Measurements from ENCODE around the gene TMEM51. TPM values are rescaled to one million over a fixed set of nuclear protein-coding genes. Genes with fewer than 3 reads are reported as not detected.
"Not testable (repeated sequence)": the region's sequence is repeated elsewhere in the genome, so short reads cannot be mapped to it uniquely, and the experiment has no call there.

TMEM51 gene
- total RNA-seq, 1 donor from 2014 or later = 2.4 TPM

DNA sequence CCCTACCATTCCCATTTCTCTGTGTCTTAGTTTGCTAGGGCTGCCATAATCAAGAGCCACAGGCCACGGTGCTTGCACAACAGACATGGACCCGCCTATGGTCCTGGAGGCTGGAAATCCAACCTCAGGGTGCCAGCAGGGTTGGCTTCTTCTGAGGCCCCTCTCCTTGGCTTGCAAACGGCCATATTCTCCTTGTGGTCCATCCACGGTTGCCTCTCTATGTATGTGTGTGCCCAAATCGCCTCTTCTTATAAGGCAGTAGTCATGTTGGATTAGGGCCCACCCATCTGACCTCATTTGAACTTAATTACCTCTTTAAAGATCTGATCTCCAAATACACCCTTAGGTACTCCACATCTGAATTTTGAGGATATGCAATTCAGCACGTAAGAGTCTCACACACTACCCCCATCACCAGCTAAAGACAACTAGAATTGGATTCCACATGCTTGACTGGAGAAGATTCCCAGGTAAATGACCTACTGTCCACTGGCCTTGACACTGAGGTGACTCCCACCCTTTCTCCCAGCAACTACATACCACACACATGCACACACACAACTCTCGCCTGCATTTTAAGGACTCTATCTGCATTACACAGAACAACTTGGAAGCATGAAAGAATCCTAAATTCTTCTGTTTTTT lies 28.3 kb upstream of the TMEM51 start:
- no peak for DNase-seq (ENCODE audit: low spot score)
- ATAC-seq = no peak

DNA sequence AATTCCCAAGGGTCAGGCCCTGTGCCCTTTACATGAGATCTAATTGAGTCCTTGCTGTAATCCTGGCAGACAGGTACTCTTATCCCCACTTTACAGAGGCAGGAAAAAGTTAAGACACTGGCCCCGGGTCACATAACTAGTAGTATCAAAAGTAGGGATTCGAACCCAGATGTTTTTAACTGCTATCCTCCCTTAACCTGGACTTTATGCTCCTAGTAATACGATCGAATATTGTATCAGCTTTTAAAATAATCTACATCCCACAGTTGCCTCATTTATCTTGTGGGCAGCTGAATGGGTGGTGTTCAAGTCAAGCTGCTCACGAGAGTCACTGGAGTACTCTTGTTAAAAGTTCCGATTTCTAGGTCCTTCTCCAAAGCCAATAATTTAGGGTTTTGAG lies 25.5 kb upstream of the TMEM51 start:
- DNase-seq (ENCODE audit: low spot score) = no peak
- no peak for ATAC-seq

DNA sequence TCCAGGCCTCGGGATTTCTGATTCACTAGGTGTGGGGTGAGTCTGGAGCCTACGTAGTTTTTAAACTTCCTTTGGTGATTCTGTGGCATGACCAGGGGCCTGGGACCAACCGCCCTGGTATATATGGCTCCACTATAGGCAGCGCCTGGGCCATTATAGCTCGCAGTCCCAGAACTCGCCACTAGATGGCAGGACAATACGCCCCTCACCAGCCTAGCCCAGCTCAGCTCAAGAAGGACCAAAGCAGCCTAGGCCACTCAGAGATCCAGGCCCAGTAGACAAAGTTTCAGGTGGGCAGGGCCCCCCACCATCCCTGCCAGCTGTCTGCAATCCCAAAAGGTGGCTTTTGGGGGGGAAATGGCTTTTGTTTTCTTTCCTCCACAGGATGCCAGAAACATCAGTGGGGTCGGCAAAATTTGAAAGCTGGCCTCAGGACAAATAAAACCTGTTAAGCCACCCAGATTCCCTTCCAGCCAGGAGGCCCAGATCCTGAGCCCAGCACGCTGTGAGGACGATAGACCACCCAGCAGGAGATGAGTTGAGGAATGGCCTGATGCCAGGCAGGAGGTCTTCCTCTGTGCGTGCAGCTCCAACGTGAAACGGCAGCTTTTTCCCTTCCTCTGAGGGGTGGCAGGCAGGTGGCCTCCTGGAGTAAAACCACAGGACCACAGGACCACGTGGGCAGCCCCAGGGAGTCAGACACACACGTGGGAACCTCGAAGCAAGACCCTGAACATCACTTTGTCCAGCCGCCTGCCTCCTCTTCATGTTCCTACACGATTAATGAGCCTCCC lies 24.8 kb upstream of the TMEM51 start:
- DNase-seq (ENCODE audit: low spot score) (peak; percentile 72), ATAC-seq (peak; percentile 98)

DNA sequence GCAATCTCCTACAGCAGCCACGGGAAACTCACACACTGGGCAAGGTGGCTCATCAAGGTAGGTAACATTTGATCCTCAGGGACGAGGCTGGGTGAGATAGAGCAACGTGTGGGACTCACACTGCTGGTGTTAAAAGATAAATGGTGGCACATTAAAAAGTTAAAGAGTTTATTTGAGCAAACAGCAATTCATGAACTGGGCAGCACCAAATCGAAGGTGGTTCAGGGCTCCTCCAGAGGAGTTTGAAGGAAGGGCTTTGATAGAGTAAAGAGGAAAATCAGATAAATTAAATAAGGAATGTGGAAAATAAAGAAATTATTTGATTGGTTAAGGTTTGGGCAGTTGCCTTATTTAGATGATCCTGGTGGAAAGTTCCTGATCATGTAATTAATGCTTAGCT lies 23.6 kb upstream of the TMEM51 start:
- ATAC-seq = no peak
- DNase-seq (ENCODE audit: low spot score) = no peak

DNA sequence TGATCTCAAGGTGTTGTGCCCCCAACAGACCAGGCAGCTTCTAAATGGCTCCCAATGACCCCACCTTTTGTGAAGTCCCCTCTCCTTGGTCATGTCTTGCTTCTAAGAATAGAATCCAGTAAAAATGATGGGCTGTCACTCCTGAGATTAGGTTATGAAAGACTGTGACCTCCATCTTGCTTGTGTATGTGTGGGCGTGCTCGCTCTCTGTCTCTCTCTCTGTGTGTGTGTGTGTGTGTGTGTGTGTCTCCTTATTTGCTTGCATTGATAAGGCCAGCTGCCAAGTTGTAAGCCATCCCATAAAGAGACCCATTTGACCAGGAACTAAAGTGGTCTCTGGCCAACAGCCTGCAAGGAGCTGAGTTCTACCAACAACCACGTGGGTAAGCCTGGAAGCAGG lies 22.9 kb upstream of the TMEM51 start:
- no peak for ATAC-seq
- no peak for DNase-seq (ENCODE audit: low spot score)

DNA sequence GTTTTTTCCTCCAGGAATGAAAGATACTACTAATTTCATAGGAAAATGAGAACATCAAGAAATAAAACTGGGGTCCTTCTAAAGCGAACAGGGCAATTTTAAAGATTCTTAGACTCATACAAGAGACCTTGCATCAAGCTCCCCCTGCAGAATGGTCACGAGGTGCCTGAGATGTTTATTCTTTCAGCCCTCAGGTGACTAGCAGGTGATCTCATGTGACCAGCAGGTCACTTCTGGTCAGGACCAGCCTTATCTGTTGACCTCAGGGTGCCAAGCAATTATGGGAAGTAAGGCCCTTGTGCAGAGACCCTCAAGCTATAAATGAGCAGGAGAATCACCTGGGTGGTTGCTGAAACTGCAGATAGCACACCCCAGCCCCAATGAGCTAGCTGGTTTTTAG lies 20.6 kb upstream of the TMEM51 start:
- no peak for ATAC-seq
- no peak for DNase-seq (ENCODE audit: low spot score)

DNA sequence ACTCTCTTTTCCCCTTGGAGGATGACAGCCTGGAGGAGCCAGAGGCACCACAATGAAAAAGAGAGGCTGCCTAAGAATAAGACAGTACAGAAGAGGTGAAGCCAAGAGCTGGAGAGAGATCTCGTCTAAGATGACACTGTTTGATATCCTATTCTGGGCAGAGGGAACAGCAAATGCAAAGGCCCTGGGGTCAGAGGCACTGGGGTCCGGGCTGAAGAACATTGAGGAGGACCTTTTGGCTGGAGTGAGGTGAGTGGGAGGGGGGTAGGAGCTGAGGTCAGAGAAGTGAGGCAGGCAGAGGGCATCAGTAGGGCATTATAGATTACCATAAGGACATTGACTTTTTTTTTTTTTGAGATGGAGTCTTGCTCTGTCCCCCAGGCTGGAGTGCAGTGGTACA lies 19.3 kb upstream of the TMEM51 start:
- no peak for ATAC-seq
- DNase-seq (ENCODE audit: low spot score) = no peak

DNA sequence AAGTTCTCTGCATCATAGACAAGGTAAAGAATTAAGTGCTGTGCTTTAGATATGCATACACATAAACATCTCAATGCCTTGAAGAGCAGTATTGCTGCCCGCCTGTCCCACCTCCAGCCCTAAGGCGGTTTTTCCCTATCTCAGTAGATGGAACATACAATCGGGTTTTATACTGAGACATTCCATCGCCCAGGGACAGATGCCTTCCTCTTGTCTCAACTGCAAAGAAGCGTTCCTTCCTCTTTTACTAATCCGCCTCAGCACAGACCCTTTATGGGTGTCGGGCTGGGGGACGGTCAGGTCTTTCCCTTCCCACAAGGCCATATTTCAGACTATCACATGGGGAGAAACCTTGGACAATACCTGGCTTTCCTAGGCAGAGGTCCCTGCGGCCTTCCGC lies 17.9 kb upstream of the TMEM51 start:
- not testable (repeated sequence) for ATAC-seq; DNase-seq (ENCODE audit: low spot score)

DNA sequence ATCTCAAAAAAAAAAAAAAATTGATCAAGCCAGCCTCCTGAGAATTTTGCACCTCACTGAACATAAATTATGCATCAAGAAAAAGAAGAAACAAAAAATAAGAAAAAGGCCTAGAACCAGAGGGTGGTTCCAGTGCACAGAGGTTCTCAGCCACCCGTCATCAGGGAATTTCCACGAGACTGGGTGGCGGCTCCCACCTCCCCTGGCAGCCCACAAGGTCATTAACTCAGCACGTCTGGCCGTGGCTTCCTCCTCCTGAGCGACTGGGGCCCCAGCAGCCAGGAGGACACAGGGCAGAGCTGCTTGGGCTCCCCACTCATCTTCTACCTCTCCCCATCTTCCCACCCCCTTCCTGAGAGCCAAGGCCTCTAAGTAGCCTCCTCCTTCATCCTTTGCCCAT lies 15.7 kb upstream of the TMEM51 start:
- DNase-seq (ENCODE audit: low spot score) (no peak), ATAC-seq (no peak)

DNA sequence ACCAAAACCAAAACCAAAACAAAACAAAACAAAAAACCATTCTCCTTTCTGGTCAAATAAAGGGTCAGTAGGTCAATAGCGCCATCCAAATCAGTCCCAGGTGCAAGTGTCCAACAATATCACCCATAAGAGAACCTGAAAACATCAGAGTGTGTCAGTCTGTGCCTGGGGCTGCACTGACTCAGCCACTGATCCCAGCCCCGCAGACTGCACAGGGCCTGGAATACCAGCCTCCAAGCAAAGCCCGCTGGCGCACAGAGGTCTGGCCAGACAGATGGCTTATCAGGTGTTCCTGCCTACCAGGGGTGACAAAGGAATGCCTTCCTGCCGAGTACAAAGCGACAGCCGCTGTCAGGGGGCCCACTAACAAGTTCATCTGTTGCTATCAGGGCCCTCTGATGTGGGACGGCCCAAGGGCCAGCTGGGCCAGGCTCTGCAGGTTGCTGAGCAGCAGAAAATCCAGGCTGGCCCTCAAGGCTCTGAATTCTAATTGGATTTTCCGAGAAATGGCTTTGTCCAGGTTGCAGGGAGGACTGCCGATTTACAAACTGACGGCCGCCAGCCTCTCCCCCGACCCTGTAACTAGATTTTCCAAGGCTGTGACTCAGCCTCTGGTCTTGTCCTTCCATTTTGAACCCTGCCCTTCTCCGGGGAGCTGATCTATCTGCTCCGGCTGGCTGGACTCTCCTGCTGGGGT lies 13.7 kb upstream of the TMEM51 start:
- ATAC-seq (no peak), DNase-seq (ENCODE audit: low spot score) (no peak)

DNA sequence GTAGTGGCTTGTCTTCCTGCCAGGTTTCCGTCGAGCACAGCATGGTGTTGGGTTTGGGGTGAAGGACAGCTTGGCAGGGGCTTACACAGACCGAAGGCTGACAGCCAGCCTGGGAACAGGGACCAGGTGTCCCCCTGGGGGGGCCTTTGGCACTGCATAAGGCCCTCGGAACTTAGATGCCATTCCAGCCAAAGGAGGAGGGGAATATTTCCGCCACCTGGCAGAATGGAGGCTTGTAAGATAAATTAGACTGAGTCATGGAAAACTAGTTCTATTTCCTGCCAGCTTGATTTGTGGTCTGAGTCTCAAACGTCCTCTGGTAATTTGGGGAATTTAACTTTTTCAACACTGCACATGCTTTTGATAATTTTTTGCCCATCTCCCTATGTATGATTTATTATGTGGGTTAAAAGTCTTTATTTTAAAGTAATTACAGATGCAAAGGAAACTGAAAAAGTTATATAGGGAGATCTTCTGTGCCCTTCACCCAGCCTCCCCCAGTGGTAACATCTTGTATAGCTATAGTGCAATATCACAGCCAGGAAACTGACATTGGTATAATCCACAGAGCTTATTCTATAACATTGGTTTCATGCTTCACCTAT lies 11.5 kb upstream of the TMEM51 start:
- ATAC-seq (no peak), DNase-seq (ENCODE audit: low spot score) (no peak)

DNA sequence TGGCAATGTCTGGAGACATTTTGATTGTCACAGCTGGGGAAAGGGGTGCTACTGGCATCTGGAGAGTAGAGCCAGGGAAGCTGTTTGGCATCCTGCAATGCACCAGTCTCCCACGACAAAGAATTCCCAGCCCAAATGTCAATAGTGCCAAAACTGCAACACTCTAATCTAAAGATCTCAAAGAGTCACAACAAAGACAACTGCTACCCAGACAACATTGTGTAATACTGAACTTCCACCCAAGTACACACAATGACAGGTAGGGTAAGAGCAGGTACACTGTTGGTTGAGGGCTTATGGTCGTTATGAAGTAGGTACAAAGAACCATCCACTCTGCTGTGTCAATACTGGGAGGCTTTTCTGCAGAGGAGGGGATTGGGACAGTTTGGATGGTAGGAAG lies 8.2 kb upstream of the TMEM51 start:
- DNase-seq (ENCODE audit: low spot score) (no peak), ATAC-seq (no peak)

DNA sequence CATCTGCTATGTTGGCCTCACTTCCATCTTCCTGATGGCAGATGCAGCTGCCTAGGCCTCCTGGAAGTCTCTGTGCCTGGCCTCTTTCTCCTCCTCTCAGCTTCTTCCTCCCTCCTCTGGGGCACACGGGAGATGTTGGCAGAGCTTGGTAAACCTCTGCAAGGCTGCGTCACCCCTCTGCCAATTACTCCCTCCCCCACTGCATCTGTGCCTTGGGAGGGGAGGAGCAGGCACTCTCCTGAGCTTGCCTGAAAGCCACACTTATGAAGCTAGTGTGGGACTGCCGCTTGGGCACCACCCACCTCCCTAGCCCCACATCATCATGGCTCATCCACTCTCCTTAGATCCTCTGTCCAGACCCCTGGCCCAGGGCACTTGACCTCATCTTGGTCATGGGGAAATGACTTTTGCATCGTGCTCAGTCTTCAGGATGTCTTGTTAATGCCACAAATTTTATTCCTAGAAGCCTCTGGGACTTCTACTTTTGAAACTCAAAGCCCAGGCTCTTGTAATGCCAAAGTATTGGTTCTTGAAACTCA lies 7.3 kb upstream of the TMEM51 start:
- no peak for ATAC-seq

DNA sequence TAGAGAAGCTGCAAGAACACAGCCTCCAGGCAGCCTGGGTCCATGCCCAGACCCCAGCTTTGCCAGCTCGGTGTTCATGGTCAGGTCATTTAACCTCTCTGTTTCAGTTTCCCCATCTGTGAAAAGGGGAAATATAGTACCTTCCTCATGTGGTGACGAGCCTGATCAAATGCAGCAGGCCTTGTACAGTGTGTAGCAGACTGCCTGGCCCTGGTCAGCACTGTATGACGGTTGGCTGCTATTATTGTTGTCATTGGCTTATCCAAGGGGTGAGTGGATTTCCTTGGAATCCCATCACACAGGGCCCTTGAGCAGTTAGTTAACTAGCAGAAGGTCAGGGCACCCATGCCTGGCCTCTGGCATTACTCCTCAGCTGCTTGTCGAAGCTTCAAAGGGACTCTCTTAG lies 6.6 kb upstream of the TMEM51 start:
- no peak for ATAC-seq
- DNase-seq (ENCODE audit: low spot score) = no peak

More for the DNA sequence above, 7.3 kb upstream of the TMEM51 start:
- no peak for DNase-seq (ENCODE audit: low spot score)

DNA sequence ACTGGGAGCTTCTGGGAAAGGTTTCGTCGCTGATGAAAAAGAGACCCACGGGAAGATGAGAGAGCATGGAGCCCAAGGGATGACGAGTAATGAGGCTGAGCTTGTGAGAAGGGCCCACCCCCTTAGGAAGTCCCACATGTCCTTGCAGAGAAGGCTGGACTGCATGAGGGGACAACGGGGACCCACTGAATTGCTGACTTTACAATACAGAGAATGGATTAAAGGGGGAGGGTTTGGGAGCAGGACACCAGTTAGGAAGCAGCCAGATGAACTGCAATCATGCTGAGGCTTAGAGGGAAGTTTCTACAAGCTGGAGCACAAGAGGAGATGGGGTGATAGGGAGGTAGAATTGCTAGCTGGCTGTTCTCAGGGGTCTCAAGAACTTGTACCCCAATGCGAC lies 5.5 kb upstream of the TMEM51 start:
- DNase-seq (ENCODE audit: low spot score) (no peak), ATAC-seq (no peak)

DNA sequence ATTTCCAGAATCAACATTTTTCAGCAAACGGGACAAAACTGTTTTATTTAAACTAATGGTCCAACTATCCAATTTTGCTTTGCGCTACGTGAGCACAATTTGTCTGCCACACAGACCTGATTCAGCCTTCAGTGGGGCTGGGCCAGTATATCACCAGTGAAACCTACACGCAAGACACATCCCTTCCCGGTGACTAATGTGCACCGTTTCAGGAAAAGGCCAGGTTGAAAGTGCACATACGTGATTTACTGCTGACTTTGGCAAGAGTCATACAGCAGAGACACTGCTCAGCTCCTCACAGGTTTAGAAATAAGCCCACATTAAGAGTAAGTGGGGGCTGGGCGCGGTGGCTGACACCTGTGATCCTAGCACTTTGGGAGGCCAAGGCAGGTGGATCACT lies 5.1 kb upstream of the TMEM51 start:
- DNase-seq (ENCODE audit: low spot score) = no peak
- ATAC-seq = no peak

DNA sequence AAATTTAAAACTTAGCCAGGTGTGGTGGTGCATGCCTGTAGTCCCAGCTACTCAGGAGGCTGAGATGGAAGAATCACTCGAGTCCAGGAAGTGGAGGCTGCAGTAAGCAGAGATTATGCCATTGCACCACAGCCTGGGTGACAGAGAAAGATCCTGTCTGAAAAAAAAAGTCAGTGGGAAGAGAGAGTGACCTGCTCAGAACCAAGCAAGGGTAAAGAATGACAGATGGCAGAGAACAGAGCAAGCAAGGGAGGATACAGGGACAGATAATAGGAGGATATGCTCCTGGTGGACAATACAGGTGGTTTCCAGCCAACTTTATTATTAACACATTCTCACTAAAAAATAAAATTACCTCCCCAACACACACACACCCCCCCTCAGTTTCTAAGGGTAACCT lies 4.6 kb upstream of the TMEM51 start:
- no peak for DNase-seq (ENCODE audit: low spot score)
- no peak for ATAC-seq

DNA sequence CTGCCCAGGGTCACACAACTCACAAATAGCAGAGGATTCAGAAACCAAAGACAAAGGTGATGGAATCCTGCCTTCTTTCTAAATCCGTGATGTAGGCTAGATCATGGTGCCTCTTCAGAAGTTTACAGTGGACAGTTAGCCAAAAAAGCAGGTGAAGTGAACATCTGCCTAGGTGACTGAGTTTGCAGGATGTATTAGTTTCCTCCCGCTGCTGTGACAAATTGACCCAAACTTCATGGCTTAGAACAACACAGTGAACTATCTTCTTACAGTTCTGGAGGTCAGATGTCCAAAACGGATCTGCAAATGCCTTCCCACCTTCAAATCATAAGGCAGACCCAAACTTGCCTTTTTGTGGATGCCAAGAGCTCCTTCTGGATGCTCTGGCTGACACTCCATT lies 3.2 kb upstream of the TMEM51 start:
- DNase-seq (ENCODE audit: low spot score) (no peak), ATAC-seq (no peak)

DNA sequence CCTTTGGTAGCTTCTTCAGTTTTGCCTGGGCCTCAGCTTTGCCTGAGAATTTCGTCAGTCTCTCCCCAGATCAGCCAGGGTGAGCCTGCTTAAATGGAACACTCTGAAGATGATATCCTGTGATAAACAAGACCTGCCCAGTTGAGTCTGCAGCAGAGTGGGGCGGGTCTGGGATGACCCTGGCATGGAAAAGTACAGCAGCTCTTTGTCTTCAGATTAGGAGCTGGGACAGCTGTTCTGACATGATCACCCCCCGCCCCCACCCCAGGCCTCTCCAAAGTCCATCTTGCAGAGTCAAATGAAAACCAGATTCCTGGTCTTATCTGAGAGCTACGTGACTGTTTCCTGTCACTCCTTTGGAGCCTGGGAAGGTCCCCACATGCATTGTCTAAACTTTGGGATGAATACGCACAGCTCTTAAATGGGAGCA lies 2.2 kb upstream of the TMEM51 start:
- no peak for ATAC-seq
- no peak for DNase-seq (ENCODE audit: low spot score)

DNA sequence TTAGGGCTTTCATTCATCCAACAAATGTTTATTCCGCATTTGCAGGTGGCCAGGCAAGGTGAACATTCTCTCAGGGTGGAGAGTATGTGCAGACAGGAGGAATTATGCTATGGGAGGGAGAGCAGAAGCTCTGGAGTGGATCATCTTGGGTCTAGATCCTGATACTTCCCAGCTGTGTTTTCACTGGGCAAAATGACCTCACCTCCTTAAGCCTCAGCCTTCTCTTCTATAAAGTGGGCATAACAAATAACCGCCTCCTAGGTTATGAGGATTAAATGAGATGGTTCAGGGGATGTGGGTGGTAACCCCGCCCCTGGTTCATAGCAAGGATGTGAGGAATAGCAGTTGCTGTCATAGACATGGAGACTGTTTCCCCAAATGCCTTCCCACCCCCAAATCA lies 1.7 kb upstream of the TMEM51 start:
- DNase-seq (ENCODE audit: low spot score) (no peak), ATAC-seq (no peak)
